ENCODE data around the gene ADPRHL1. TPM values are rescaled to one million over a fixed set of nuclear protein-coding genes. Genes with fewer than 3 reads are reported as not detected.

ADPRHL1 gene
- total and polyA plus RNA-seq, 12 donors: 163 to 939 (median 656) TPM

DNA sequence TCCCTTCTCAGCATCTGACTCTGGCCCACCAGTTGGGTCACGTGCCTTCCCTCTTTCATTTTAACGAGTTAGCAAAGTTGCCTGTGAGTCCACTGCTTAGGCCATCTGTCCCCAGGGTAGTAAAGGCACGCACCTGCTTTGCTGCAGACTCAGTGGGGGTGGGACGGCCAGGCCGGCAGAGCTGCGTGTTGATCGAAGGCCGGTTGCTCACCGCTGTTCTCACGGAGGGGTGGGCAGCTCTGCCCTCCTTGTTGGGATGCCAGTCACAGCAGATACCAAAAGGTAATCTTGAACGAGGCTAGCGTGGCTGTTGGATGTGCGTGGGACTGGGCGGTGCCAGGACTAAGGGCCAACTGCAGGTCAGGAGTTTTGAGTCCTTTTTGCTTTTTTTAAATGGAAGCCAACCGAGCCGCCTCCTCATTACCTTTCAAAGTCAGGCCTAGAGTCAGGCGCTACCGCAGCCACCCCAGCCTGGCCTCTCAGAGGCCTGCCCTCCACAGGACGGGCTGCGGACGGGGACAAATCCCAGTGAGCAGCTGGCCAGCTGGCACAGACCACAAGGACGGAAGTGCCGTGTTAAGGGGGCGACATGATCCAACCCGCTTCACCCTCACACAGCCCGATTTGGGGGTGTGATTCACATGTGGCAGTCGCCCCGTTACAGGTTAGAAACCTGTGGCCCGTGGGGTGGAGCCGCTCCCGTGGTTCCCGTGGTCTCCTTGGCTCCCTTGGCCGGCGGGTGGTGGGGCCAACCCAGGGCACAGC lies 20.6 kb downstream of the ADPRHL1 start:
- Histone ChIP-seq H3K27me3 (no peaks in the 10 kb centered on the region), H3K27ac (peak overlapping the region in 9 of 10 donors; percentile 6 to 48 (median 23)), H3K4me1 (peaks cover 0 to 18% (median 0%) of the 10 kb centered on the region in 9 donors), H3K9me3 (no peaks in the 10 kb centered on the region), H3K4me3 (no peak overlapping the region), H3K36me3 (peaks cover 0 to 58% (median 4%) of the 10 kb centered on the region in 9 donors)
- DNase-seq (no peak), ATAC-seq (peak in 7 of 8 donors; percentile 31 to 73 (median 53))
- 70 to 74% methylated on average over 34 of the region's 34 CpGs for WGBS, 2 donors
- no peak for TF ChIP-seq CTCF (IDR thresholded peaks at IDR 0.05)
- intact Hi-C loops (cut with DNase I): no loop called here

- intact Hi-C loops (cut with DNase I): no loop called here
- peak overlapping the region in 1 of 10 donors; percentile 28 for H3K27ac ChIP-seq
- peak in 6 of 8 donors; percentile 8 to 28 (median 24) for ATAC-seq
Measured at GRCh38 chr13:113431171-113431570, 22.1 kb downstream of the ADPRHL1 start.

GRCh38 chr13:113430378-113431110 lies 22.7 kb downstream of the ADPRHL1 start:
- Histone ChIP-seq H3K4me1 (peaks cover 0 to 18% (median 0%) of the 10 kb centered on the region in 9 donors), H3K27me3 (no peaks in the 10 kb centered on the region), H3K27ac (peak overlapping the region in 1 of 10 donors; percentile 28), H3K36me3 (peaks cover 0 to 79% (median 4%) of the 10 kb centered on the region in 9 donors), H3K9me3 (no peaks in the 10 kb centered on the region), H3K4me3 (no peak overlapping the region)
- DNase-seq: no peak
- intact Hi-C loops (cut with DNase I): no loop called here
- peak; percentile 13 to 38 (median 22) for ATAC-seq
- no peak for TF ChIP-seq CTCF (IDR thresholded peaks at IDR 0.05)
- 79% methylated on average over 20 to 22 of the region's 23 CpGs for WGBS, 2 donors

More at GRCh38 chr13:113431171-113431570, 22.1 kb downstream of the ADPRHL1 start:
- Histone ChIP-seq H3K4me1 (peaks cover 0 to 18% (median 0%) of the 10 kb centered on the region in 9 donors), H3K36me3 (peaks cover 0 to 73% (median 4%) of the 10 kb centered on the region in 9 donors), H3K4me3 (no peak overlapping the region), H3K27me3 (no peaks in the 10 kb centered on the region), H3K9me3 (no peaks in the 10 kb centered on the region)
- DNase-seq: no peak
- no peak for TF ChIP-seq CTCF (IDR thresholded peaks at IDR 0.05)
- 88 to 90% methylated on average over 22 of the region's 22 CpGs for WGBS, 2 donors

DNA sequence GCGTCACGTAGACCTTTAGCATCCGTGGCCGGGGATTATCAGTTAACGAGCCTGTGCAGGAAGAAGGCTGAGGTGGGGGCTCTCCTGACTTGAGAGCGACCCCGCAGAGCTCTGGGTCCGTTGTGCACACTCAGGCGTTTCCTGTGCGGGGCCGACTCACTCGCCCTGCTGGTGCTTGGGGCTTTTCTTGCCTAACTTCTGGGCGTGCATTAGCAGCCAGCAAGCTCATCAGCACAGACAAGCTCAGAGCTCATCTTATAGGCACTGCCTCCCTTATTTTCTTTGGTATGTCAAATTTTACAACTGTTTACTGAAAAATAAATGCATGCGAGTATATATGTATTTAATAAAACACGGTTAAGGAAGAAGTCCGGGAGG lies 23.7 kb downstream of the ADPRHL1 start:
- ATAC-seq: no peak
- Histone ChIP-seq H3K27me3 (no peaks in the 10 kb centered on the region), H3K9me3 (no peaks in the 10 kb centered on the region), H3K4me1 (peaks cover 0 to 18% (median 0%) of the 10 kb centered on the region in 9 donors), H3K27ac (no peak overlapping the region), H3K4me3 (no peak overlapping the region), H3K36me3 (peaks cover 0 to 83% (median 4%) of the 10 kb centered on the region in 9 donors)
- no peak for DNase-seq
- intact Hi-C loops (cut with DNase I): no loop called here
- WGBS, 2 donors: 73 to 80% methylated on average over 16 of the region's 16 CpGs
- TF ChIP-seq CTCF (IDR thresholded peaks at IDR 0.05): no peak
